GM12878 (cell line): ENCODE results near the gene SULF2. TPM values are rescaled to one million over a fixed set of nuclear protein-coding genes. Genes with fewer than 3 reads are reported as not detected.

Experiments
- ATAC-seq: fragments of 200-7000 bp; cut with Tn5 transposase; 3 replicates; pipeline ENCODE4 v1.9.1; 2020; ENCODE audit warnings: mild to moderate bottlenecking, moderate library complexity
- BruUV-seq: library from RNA; stranded (reverse); fragments of 400-500 nt; replicated peaks from 2 replicates; lab custom pipeline; 2021; lab: Mats Ljungman, UMichigan
- CTCF ChIA-PET: fragments of 300-600 bp; sonication (Branson Sonifier 250); formaldehyde crosslinking; extraction: SDS; loops from one replicate; lab custom pipeline; 2021; ENCODE audit warnings: inconsistent platforms; lab: Yijun Ruan, JAX
- POLR2A ChIA-PET: fragments of 350-600 bp; formaldehyde crosslinking; extraction: SDS; loops from one replicate; lab custom pipeline; 2021; ENCODE audit warnings: inconsistent platforms; lab: Charles Lee
- RAD21 ChIA-PET: fragments of 300-600 bp; sonication (Branson Sonifier 250); formaldehyde crosslinking; loops from one replicate; lab custom pipeline; 2023; ENCODE audit warnings: antibody characterized with exemption; ENCODE audit not compliant: unreplicated experiment; lab: Charles Lee
- SMC1A ChIA-PET: fragments of 300-600 bp; sonication (Branson Sonifier 250); formaldehyde crosslinking; loops from one replicate; lab custom pipeline; 2023; ENCODE audit not compliant: unreplicated experiment, uncharacterized antibody; lab: Charles Lee
- DNase-seq: peaks from one replicate; pipeline ENCODE4 v3.0.0-alpha.2; 2011; ENCODE audit warnings: low read depth, low spot score
- FAIRE-seq: peaks from 3 replicates; lab custom pipeline; 2011; peaks lifted over from hg19 to GRCh38; lab: Jason Lieb, UNC
- H2AFZ ChIP-seq: 2 replicates; pipeline ENCODE4 v1.6.0; 2011; ENCODE audit warnings: low read depth, low read length, control low read depth; ENCODE audit not compliant: control insufficient read depth
- H3K27ac ChIP-seq: 2 replicates; pipeline ENCODE4 v1.5.1; 2011; ENCODE audit warnings: control low read depth; ENCODE audit not compliant: control insufficient read depth, insufficient read depth
- H3K27me3 ChIP-seq, 2 experiments: replicated peaks in 1 of 2; 2 replicates each; pipeline versions ENCODE4 v1.6.0 to v1.6.1; 2011; ENCODE audit warnings: low read length in 1 of 2; ENCODE audit not compliant: control insufficient read depth in 2 of 2, insufficient read depth in 2 of 2
- H3K36me3 ChIP-seq, 2 experiments: 2 replicates each; pipeline ENCODE4 v1.5.1; 2011; ENCODE audit warnings: low read length in 1 of 2; ENCODE audit not compliant: control insufficient read depth in 2 of 2, insufficient read depth in 2 of 2
- H3K4me1 ChIP-seq: 2 replicates; pipeline ENCODE4 v1.6.1; 2011; ENCODE audit warnings: mild to moderate bottlenecking, low read length, moderate library complexity, mixed read lengths; ENCODE audit not compliant: control insufficient read depth, insufficient read depth
- H3K4me2 ChIP-seq: 2 replicates; pipeline ENCODE4 v1.6.0; 2011; ENCODE audit warnings: control low read depth; ENCODE audit not compliant: control insufficient read depth, insufficient read depth
- H3K4me3 ChIP-seq: fragments of 200-600 bp; sonication (generic); 2 replicates; pipeline ENCODE4 v1.5.1; 2016
- H3K79me2 ChIP-seq: 2 replicates; pipeline ENCODE4 v1.6.0; 2011; ENCODE audit warnings: low read length; ENCODE audit not compliant: control insufficient read depth, insufficient read depth
- H3K9ac ChIP-seq: 2 replicates; pipeline ENCODE4 v1.8.0; 2011; ENCODE audit warnings: low read length, control low read depth, mixed read lengths; ENCODE audit not compliant: control insufficient read depth, insufficient read depth
- H3K9me3 ChIP-seq: replicated peaks from 3 replicates; pipeline ENCODE4 v1.5.1; 2011; ENCODE audit warnings: mild to moderate bottlenecking, low read length; ENCODE audit not compliant: control insufficient read depth, insufficient read depth
- H4K20me1 ChIP-seq: 2 replicates; pipeline ENCODE4 v1.6.0; 2011; ENCODE audit not compliant: control insufficient read depth, insufficient read depth
- EED ChIP-seq: sonication (generic); IDR thresholded peaks from 2 replicates; pipeline ENCODE4 v1.6.1; 2016; ENCODE audit warnings: antibody characterized with exemption, low read depth
- ETV6 ChIP-seq, 2 experiments: fragments of 450-650 bp in 1 of 2; IDR thresholded peaks in 1 of 2; conservative IDR thresholded peaks in 1 of 2; 2 replicates each; pipeline ENCODE4 v1.6.1; 2014; ENCODE audit warnings: antibody characterized with exemption in 1 of 2, borderline replicate concordance in 1 of 2, low read depth in 1 of 2, mild to moderate bottlenecking in 1 of 2, moderate library complexity in 1 of 2
- LARP7 ChIP-seq: fragments of 450-650 bp; IDR thresholded peaks from 2 replicates; pipeline ENCODE4 v1.6.1; 2017; ENCODE audit warnings: mild to moderate bottlenecking
- RBBP5 ChIP-seq: fragments of 200-600 bp; sonication (generic); conservative IDR thresholded peaks from 2 replicates; pipeline ENCODE4 v1.6.1; 2016
- TBL1XR1 ChIP-seq: IDR thresholded peaks from 2 replicates; pipeline ENCODE4 v1.6.1; 2012; ENCODE audit warnings: low read depth, low read length, improper control_type of control experiment
- WGBS: methylation state at CpG from one replicate; pipeline ENCODE4 v1.1.6; 2016; ENCODE audit warnings: low lambda C conversion rate; ENCODE audit not compliant: insufficient replicate concordance, insufficient coverage; ENCODE audit errors: missing lambda C conversion rate; 5-methylcytosine and 5-hydroxymethylcytosine counted together
- in situ Hi-C: fragments of 300-500 bp; cut with MboI; formaldehyde crosslinking; loops from 9 replicates; pipeline ENCODE4 v1.14.3; 2018; ENCODE audit warnings: mixed read lengths
- intact Hi-C: fragments of 100-400 bp; cut with micrococcal nuclease; formaldehyde crosslinking; loops from one replicate; pipeline ENCODE4 v1.14.2; 2022; ENCODE audit not compliant: unreplicated experiment
- polyA plus RNA-seq, 11 experiments: library from polyadenylated mRNA; depleted of rRNA in 4 of 11; unstranded in 6 of 11; stranded (reverse) in 5 of 11; fragments of >200 nt; fragmentation: Nextera tagmentation in 4 of 11; fragmentation: Illumina TruSeq in 1 of 11; extraction: Ambion mirVana in 4 of 11; extraction: Trizol in 1 of 11; gene quantifications; 1 replicate in 1 of 11; 2 replicates in 10 of 11; pipeline versions ENCODE4 v1.2.1 to v1.2.3, GENCODE V29; 2011 to 2016; ENCODE audit warnings: inconsistent platforms in 2 of 11, missing spikeins in 2 of 11, low read depth in 1 of 11
- total RNA-seq, 4 experiments: library from RNA; depleted of rRNA in 3 of 4; stranded (reverse); fragments of >200 nt in 3 of 4; fragmentation: Illumina TruSeq in 1 of 4; extraction: Trizol in 1 of 4; gene quantifications; 2 replicates each; pipeline versions ENCODE4 v1.2.1 to v1.2.3, GENCODE V29; 2013 to 2021
- TF ChIP-seq, protein P1 (sequence below): fragments of 450-650 bp; IDR thresholded peaks from 2 replicates; pipeline ENCODE4 v1.6.1; 2017; ENCODE audit warnings: mild to moderate bottlenecking

SULF2 gene
- total and polyA plus RNA-seq, 10 of the 15 experiments (the other 5 are each of a cell fraction or from before 2014, with no cell fraction given): 0.69 to 4.1 (median 1.6) TPM

DNA sequence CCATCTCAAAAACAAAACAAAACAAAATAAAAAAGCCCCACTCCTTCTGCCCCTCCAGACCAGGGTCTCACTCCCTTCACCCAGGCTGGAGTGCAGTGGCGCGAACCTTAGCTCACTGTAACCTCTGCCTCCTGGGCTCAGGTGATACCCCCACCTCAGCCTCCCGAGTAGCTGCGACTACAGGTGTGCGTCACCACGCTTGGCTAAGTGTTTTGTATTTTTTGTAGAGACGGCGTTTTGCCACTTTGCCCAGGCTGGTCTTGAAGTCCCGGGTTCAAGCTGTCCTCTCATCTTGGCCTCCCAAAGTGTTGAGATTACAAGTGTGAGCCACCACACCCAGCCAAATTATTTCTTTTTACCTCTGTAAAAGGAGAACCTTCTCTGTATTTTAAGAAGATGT, 173.5 kb downstream of the SULF2 start:
- Histone ChIP-seq H3K27me3 (no peaks in the 10 kb centered on the region), H3K79me2 (peaks cover 76% of the 10 kb centered on the region), H4K20me1 (no peaks in the 10 kb centered on the region), H3K36me3 (peaks cover 0 to 5% of the 10 kb centered on the region in 2 experiments; a peak in 3 of 4 replicates), H3K4me1 (peaks cover 6% of the 10 kb centered on the region), H3K9ac (no peak overlapping the region), H2AFZ (no peak overlapping the region), H3K27ac (no peak overlapping the region), H3K4me2 (no peak overlapping the region), H3K4me3 (no peak overlapping the region), H3K9me3 (no peaks in the 10 kb centered on the region; the same call in 1 of the 3 replicates)
- FAIRE-seq (no peak), ATAC-seq (no peak), DNase-seq (no peak)
- ChIA-PET POLR2A (interaction anchor here (0.6 to 1.9 kb wide), 3 partner anchors 10 to 124 kb away, joined by 3 to 6 read pairs (median 4); no protein-coding TSS in a partner anchor), SMC1A (interaction anchor here (0.9 to 3.5 kb wide), 5 partner anchors 9 to 106 kb away, joined by 3 to 15 read pairs (median 5); no protein-coding TSS in a partner anchor), RAD21 (interaction anchor here (1.0 to 4.1 kb wide), 3 partner anchors 36 to 199 kb away, joined by 3 to 18 read pairs (median 9); no protein-coding TSS in a partner anchor), CTCF (interaction anchor here (0.8 to 4.2 kb wide), 4 partner anchors 9 to 254 kb away, joined by 3 to 17 read pairs (median 6); no protein-coding TSS in a partner anchor)
- intact Hi-C loops (no loop called here), in situ Hi-C loops (no loop called here)
- TF ChIP-seq RBBP5 (no peak), EED (no peak), ETV6 (conservative IDR thresholded peaks at IDR 0.05 in 1 of 2, IDR thresholded peaks at IDR 0.05 in 1 of 2; ENCODE audit: borderline replicate concordance in 1 of 2, low read depth in 1 of 2) (no peak), LARP7 (no peak), TBL1XR1 (no peak)
- TF ChIP-seq, protein P1, sequence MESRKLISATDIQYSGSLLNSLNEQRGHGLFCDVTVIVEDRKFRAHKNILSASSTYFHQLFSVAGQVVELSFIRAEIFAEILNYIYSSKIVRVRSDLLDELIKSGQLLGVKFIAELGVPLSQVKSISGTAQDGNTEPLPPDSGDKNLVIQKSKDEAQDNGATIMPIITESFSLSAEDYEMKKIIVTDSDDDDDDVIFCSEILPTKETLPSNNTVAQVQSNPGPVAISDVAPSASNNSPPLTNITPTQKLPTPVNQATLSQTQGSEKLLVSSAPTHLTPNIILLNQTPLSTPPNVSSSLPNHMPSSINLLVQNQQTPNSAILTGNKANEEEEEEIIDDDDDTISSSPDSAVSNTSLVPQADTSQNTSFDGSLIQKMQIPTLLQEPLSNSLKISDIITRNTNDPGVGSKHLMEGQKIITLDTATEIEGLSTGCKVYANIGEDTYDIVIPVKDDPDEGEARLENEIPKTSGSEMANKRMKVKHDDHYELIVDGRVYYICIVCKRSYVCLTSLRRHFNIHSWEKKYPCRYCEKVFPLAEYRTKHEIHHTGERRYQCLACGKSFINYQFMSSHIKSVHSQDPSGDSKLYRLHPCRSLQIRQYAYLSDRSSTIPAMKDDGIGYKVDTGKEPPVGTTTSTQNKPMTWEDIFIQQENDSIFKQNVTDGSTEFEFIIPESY: no peak
- no TSS peak for BruUV-seq
- WGBS: 91% methylated on average over 9 of the region's 9 CpGs
